HL-60/S4 (cell line): Measurements from ENCODE around the gene TERT.

Source experiments
- in situ Hi-C: fragments of 300-500 bp; cut with MboI; formaldehyde crosslinking; loops from 2 replicates; pipeline ENCODE4 v1.14.3; 2022; ENCODE audit warnings: low sequenced_read_pairs

Gene TERT

GRCh38 chr5:1222621-1223277, 72.1 kb downstream of the TERT start:
- in situ Hi-C loops: no loop called here

GRCh38 chr5:1222147-1222546, 72.7 kb downstream of the TERT start:
- in situ Hi-C loops: no loop called here

GRCh38 chr5:1221721-1222120, 73.1 kb downstream of the TERT start:
- in situ Hi-C loops: no loop called here

GRCh38 chr5:1220831-1221230, 74.0 kb downstream of the TERT start:
- in situ Hi-C loops: no loop called here

GRCh38 chr5:1220351-1220750, 74.5 kb downstream of the TERT start:
- in situ Hi-C loops: no loop called here

GRCh38 chr5:1219768-1220100, 75.1 kb downstream of the TERT start:
- in situ Hi-C loops: no loop called here

- in situ Hi-C loops: no loop called here
These were observed 75.6 kb downstream of the TERT start for GRCh38 chr5:1219098-1219767.

GRCh38 chr5:1218351-1219080, 76.4 kb downstream of the TERT start:
- in situ Hi-C loops: no loop called here

- in situ Hi-C loops: no loop called here
These were observed 77.2 kb downstream of the TERT start for GRCh38 chr5:1217596-1218206.

- in situ Hi-C loops: no loop called here
These were observed 78.0 kb downstream of the TERT start for GRCh38 chr5:1216918-1217295.

- in situ Hi-C loops: no loop called here
These were observed 78.5 kb downstream of the TERT start for GRCh38 chr5:1216211-1216917.

GRCh38 chr5:1215320-1216096, 79.4 kb downstream of the TERT start:
- in situ Hi-C loops: no loop called here

GRCh38 chr5:1214936-1215220, 80.0 kb downstream of the TERT start:
- in situ Hi-C loops: no loop called here

GRCh38 chr5:1214163-1214935, 80.5 kb downstream of the TERT start:
- in situ Hi-C loops: no loop called here

GRCh38 chr5:1213508-1214162, 81.2 kb downstream of the TERT start:
- in situ Hi-C loops: no loop called here

GRCh38 chr5:1212881-1213280, 82.0 kb downstream of the TERT start:
- in situ Hi-C loops: no loop called here

- in situ Hi-C loops: no loop called here
These were observed 82.6 kb downstream of the TERT start for GRCh38 chr5:1212271-1212670.

GRCh38 chr5:1211701-1212100, 83.2 kb downstream of the TERT start:
- in situ Hi-C loops: no loop called here

GRCh38 chr5:1210832-1211251, 84.0 kb downstream of the TERT start:
- in situ Hi-C loops: no loop called here
